Kidney glomerular epithelial cell (primary cell): ENCODE data around the gene SCN1B.
"Not testable (repeated sequence)": the region's sequence is repeated elsewhere in the genome, so short reads cannot be mapped to it uniquely, and the experiment has no call there.

Experiments used
- DNase-seq: peaks from one replicate; lab custom pipeline; 2025; lab: John Stamatoyannopoulos, UW

The SCN1B gene

DNA sequence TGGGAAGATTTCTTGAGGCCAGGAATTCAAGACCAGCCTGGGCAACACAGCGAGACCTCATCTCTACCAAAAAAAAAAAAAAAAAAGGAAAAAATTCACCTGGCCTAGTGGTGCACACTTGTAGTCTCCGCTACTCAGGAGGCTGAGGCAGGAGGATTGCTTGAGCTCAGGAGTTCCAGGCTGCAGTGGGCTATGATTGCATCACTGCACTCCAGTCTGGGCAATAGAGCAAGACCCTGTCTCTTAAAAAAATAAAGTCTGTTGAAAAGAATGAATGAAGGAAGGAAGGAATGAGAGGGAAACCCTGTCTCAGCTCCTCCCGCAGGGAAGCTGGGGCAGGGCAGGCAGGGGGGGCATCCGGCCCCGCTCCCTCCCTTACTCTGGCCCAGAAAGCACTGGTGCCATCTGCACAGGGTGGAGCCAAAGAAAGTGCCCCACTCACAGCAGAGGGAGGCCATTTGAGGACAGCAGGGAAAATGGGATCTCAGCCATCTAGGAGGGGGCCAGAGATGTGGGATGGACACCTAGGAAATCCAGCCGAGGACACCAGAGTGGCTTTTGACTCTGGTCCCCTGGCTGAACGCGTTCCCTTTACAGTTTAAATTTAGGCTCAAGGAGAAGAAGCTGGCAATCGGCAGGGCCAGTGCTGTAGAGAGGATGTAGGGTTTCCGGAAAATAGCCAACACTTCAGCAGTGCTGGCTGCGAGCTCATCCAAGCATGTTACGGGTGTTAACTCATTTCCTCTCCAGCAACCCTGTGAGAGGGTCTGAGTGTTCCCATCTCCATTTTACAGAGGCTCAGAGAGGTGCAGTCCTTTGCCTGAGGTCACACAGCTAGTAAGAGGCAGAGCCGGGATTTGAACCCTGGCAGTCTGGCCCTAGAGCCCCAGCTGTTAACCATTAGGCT, 7.7 kb downstream of the SCN1B start:
- DNase-seq: no peak

DNA sequence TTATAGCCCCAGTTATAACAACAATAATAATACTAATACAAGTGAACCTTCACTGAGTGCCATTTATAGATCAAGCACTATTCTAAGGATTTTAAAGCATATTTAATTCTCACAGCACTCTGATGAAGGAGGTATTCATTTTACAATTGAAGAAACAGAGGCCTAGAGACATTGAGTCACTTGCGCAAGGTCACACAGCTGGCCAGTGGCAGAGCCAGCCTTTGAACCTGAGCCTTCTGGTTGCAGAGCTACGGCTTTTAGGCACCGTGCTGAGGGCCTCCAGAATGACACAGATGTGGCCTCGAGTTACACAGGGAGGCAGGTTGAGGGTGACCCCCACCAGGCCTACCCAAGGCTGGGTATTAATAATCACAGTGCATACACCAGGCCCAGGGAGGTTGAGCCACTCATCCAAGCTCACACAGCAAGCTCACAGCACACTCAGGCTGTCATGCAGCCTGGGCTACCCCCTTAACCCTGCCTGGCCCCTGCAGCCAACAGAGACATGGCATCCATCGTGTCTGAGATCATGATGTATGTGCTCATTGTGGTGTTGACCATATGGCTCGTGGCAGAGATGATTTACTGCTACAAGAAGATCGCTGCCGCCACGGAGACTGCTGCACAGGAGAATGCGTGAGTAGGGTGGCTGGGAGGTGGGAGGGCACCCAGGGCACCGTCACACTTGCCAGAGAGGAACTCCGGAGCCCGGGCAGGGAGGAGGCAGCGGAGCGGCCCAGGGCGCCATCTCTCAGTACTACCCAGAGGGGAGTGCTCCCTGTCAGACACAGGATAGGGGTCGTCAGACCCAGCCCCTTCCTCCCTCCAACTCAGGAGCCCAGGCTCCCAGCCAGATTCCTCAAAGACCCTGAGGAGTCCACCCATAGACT, 8.6 kb downstream of the SCN1B start:
- no peak for DNase-seq

DNA sequence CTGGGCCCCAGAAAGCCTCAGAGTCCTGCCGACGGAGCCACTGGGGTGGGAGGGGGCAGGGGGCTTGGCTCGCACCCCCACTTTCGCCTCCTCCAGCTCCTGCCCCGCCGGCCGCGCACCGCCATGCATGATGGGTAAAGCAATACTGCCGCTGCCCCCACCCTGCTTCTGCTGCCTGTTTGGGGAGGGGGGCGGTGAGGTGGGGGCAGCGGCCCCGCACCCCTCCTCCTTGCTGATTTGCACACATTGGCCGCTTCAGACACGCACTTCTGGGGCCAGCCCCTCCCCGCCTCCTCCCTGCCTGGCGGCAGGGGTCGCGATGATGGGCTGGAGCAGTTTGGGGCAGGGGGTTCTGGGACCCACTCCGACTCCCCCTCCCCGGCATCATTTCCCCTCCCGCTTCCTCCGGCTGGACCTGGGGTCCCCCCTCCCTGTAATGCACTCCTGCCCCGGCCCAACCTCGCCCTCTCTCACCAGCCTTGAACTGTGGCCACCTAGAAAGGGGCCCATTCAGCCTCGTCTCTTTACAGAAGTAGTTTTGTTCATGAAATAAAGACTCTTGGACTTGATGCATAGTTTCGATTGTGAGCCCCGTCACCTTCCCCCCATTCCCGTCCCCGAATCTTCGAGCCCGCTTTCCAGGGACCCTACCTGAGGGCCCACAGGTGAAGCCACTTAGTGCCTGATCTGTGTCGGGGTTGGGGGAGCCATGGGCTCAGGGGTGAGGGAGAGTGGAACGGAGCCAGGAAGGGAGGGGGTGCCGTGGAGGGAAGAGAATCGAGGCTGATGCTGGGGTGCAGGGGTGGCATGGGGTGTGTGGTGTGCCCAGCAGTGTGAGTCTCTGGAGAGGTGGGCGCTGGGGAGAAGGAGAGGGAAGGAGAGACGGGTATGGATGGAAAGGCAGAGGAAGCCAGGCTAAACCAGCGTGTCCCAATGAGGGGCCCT, 9.9 kb downstream of the SCN1B start:
- DNase-seq: no peak

DNA sequence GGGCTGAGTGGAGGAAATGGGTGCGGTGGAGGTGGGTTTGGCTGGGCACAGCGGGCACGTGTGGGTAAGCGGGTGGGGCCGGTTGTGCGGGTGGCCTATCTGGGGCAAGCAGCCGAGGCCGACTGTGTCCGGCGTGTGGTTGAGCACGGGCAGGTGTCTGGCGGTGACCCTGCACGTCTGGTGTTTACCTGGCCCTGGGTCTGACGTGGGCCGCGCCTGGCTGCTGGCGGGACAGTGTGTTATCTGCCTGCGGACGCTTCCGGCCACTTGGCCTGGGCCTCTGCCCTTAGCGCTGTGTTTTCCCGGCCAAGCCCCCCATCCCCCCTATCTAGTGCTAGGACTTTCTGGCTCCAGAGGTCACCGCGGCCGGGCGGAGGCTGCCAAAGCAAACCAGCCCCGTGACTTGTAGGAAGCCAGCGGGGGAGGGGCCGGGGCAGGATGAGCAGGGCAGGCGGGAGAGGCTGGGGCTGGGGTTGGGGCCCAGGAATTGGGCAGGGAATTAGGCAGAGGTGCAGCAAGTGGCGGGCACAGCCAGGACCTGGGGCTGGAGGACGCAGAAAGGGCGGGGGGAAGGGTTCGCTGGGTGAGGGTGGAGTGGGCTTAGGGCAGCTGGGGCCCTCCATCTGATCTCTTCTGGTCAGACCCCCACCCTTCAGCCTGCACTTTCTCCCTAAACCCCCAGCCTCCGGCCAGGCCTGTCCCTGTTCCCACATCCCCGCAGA, 10.7 kb downstream of the SCN1B start:
- DNase-seq: no peak

DNA sequence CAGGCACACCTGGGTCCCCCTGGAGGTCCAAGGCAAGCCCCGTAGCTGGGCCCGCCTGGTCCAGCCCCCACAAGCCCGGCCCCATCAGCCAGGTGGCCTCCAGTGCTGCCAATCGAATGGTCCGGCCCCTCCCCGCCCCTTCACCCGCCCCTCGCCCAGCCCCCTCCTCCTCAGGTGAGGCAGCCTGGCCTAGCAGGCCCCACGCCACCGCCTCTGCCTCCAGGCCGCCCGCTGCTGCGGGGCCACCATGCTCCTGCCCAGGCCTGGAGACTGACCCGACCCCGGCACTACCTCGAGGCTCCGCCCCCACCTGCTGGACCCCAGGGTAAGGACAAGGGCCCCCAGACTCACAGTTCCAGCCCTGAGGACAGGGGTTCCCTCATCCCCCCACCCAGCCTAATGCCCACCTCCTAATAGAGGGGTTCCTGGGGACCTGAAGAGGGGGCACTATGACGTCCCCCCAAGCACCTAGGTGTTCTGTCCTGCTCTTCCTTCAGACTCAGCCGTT, 11.3 kb downstream of the SCN1B start, which contains the start of gene HPN:
Gene HPN (plus strand): TSS at position 174 of the 508 bp plus-strand sequence. CDS start 786 bp downstream, outside the sequence.
- DNase-seq: no peak

DNA sequence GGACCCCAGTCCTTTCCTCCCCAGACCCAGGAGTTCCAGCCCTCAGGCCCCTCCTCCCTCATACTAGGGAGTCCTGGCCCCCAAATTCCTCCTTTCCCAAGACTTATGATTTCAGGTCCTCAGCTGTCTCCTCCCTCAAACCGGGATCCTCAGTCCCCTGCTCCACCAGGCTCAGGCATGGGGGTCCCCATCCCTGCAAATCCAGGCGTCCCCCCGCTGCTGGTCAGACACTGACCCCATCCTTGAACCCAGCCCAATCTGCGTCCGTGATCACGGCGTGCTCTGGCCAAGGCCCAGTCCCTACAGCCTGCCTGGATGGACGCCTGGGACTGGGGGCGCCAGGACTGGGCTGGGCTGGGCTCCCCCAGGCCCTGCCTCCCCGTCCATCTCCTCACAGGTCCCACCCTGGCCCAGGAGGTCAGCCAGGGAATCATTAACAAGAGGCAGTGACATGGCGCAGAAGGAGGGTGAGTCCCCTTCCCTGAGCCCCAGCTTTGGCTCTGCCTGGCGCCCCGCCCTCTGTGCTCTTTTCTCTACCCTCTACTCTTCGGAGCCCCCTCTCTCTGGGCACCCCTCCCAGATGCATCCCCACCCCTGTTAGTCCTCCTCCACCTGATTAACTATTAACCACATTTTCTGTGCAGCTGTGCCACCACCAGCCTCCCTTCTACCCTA, 11.9 kb downstream of the SCN1B start:
- DNase-seq: no peak

DNA sequence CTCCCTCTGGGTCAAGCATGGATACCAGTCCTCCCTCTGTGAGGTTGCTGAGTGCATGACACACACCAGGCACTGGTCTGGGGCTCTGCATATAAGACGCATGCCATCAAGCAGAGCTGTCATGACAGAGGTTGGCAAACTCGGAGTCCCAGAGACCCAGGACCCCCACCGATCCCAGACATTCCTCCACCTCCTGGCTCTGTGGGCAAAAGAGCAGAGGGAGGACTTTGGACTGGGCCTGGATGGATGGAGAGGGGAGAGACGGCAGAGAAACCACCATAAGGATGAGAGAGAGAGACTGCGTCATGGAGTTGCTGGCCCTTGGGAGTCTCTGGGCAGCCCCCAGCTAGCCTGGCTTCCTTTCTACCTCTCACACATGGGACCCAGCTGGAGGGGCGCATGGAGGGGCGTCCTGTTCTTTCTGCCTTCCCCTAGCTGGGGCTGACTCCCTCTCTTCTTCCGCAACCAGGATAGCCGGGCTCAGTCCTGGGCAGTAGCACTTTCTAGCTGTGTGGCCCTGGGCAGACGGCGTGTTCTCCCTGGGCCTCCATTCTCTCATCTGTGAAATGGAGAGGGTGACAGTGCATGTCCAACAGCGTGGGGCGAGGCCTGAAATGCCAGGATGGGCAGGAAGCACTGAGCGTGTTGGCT, 12.8 kb downstream of the SCN1B start:
- DNase-seq: no peak

DNA sequence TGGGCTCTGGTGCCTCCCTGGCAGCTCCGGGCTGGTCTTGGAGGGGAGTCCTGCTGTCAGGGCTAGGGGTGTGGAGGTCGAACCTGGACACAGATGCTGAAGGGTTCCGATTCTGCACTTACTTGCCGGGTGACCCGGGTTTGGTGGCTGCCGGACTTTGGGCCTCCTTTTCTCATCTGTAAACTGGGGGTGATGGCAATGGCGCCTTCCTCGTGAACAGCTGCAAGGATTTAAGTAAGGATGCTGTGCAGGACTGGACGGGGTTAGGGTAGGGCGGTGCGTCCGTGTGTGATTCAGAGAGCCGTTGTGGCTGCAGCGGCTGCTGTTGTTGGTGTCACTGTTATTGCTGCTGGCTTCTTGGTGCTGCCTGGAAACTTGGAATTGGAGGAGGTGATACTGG, 13.6 kb downstream of the SCN1B start:
- DNase-seq: no peak

DNA sequence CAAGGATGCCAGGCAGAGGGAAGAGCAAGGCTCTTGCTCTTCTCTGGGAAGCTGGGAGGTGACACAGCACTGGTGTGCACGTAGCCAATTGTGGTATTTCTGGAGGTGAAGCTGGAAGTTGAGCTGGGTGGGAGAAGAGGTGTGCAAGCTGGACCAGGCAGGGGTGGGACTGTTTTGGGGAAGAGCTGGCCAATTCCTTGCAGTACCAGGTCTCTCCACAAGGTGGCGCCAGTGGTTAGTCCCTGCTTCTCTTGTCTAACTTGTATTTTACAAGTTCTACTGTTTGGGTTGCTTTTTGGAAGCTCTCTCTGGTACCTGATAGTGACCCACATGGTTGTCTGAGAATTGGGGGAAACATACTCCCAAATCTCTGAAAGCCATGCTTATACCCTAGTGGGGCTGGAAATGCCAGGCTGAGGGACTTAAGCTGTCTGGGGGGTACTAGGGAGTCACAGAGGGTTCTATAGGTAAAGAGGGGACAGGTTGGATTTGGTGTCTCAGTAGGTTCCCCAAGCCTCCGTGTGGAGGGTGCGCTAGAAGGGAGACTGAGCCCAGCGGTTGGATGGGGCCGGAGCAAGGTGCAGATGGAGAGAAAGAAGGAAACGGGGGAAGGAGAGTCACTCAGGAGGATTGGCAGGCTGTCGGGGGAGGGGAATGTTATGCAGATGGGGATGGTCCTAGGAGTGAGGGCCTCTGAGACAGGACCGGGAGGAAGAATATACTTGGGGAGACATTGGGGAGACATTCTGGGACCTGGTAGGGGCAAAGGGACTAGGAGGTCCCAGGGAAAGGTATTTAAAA, 14.2 kb downstream of the SCN1B start:
- peak; percentile 28 for DNase-seq

DNA sequence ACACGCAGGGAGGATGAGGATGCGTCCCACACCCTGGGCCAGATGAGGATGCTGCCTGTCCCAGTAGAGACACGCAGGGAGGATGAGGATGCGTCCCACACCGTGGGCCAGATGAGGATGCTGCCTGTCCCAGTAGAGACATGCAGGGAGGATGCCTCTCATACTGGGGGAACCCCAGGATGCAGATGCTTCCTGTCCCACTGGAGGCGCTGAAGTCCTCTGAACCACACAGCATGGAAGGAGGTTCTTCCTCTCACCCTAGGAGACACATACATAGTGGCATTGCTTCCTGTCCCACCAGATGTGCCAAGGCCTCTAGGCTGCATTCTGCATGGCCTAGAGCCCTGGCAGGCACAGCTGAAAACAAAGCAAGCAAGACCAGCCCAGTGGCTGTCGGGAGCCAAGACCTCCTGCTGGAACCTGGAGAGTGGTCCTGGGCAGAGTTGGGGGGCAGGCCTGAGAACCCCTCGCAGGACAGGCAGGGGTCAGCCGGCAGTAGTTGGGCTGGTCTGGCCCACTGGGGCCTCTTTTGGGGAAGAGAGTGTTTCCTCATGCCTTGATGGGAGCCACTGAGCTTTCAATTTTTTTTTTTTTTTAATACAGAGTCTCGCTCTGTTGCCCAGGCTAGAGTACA, 15.5 kb downstream of the SCN1B start:
- DNase-seq: no peak

DNA sequence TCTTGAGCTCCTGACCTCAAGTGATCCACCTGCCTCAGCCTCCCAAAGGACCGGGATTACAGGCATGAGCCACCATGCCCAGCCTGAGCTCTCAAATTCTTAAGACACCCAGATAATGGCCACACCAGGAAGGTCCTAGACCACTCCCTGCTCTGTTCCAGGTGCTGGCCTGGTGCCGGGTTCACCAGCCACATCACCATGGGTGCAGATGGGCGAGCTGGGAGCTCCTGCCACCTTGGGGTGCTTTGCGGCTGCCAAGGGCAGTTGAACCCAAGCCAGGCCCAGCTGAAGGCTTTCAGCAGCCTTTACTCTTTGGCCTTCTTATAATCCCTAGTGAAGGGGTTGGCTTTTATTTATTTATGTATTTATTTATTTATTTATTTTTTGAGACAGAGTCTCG, 16.2 kb downstream of the SCN1B start:
- no peak for DNase-seq

DNA sequence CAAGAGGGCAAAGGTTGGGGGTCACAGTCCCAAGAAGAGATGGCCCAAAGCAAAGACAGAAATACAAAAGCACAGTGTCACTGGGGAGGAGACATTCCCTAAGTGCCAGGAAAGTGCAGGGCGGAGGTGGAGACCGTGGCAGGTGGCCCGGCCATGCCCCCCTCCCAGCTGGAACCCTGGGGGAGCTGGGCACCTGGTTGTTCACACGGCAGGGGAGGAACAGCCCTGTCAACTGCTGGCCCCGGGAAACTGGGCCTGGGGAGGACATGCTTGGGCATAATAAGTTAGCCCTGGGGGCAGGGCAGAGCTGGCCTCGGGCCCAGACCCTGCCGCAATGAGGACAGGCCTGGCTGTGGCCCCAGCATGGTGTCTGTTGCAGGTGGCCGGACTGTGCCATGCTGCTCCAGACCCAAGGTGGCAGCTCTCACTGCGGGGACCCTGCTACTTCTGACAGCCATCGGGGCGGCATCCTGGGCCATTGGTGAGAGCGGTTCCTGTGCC, 18.7 kb downstream of the SCN1B start:
- DNase-seq: no peak

DNA sequence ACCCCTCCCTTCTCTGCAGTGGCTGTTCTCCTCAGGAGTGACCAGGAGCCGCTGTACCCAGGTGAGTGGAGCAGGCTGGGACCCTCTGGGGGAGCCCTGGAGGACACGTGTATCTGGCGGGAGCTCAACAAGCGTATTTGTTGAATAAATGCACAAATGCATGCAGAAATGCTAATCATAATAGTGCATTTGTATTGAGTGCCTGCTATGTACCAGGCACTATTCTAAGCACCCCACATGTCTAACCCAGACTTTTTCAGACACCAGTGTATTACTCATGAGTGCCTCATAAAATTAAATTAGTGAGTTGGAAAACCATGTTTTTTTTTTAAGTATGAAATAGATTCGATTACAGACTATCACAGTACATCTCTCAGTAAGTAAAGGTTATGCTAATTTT, 19.2 kb downstream of the SCN1B start:
- no peak for DNase-seq

DNA sequence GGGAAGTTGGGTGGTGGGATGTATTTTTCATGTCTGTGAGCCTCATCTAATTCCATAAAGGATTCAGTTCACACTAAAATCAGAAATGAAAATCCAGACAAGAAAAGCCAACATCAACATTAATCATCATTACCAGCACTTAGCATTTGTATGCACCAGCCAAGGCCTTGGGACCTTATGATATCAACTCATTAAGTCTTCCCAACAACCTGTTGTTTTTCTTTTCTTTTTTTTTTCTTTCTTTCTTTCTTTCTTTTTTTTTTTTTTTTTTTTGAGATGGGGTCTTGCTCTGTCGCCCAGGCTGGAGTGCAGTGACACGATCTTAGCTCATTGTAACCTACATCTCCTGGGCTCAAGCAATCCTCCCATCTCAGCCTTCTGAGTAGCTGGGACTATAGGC, 20.4 kb downstream of the SCN1B start:
- DNase-seq: not testable (repeated sequence)

DNA sequence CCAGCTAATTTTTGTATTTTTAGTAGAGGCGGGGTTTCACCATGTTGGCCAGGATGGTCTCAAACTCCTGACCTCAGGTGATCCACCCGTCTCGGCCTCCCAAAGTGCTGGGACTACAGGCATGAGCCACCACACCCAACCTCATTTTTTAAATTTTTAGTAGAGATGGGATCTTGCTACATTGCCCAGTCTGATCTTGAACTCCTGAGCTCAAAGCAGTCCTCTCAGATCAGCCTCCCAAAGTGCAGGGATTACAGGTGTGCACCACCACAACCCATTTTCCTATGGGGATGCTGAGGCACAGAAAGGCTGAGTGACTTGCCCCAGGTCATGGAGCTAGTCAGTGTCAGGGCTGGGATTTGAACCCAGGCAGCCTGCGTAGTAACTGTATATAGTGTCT, 21.0 kb downstream of the SCN1B start:
- DNase-seq: not testable (repeated sequence)

DNA sequence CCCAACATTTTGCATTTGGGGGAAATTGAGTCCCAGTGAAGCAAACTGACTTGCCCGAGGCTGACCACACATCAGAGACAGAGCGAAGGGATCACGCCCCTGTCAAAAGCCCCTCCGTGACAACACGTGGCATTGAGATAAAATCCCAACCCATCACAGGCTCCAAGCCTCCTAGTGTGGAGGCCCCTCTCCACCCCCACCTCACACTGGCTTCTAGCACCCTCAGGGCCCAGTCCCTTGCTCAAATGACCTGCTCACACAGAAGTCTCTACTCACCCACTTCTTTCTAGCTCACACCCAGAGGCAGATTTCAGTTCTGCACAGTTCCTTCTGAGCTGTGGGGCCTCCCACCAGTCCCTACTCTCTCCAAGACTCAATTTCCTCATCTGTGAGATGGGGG, 21.5 kb downstream of the SCN1B start:
- no peak for DNase-seq

DNA sequence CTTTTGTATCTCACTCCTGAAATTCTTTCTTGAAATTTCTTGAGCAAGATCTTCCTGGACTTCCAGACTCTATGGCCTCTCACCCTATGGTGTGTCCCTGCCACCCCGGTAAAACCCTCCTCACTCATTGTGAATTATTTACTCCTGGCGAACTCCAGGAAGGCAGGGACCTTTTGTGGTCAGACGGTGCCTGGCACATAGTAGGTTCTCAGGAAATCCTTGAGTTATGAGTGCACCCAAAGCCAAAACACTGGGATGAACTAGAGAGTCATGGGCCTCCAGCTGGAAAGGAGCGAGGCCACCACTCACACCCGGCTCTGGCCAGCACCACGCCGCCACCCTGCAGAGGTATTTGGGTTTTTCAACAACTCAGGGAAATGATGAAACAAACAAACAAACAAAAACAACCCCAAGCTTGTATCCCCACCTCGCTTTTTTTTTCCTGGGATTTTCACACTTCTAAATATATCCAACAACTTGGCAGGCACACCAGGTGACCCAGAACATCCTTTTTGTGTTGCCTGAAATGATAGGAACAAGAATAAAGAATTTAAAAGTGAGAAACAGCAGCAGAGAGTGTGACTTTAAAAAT, 22.4 kb downstream of the SCN1B start:
- no peak for DNase-seq
